ENCODE measurements around the gene EHF. TPM values are rescaled to one million over a fixed set of nuclear protein-coding genes. Genes with fewer than 3 reads are reported as not detected.
A peak's percentile ranks its signal among the peaks of the same experiment; 100 is the strongest.

Gene EHF
- total and polyA plus RNA-seq, 2 of the 13 experiments (the other 11 are each of a cell fraction or from before 2014, with no cell fraction given): 0.04 to 0.46 TPM

DNA sequence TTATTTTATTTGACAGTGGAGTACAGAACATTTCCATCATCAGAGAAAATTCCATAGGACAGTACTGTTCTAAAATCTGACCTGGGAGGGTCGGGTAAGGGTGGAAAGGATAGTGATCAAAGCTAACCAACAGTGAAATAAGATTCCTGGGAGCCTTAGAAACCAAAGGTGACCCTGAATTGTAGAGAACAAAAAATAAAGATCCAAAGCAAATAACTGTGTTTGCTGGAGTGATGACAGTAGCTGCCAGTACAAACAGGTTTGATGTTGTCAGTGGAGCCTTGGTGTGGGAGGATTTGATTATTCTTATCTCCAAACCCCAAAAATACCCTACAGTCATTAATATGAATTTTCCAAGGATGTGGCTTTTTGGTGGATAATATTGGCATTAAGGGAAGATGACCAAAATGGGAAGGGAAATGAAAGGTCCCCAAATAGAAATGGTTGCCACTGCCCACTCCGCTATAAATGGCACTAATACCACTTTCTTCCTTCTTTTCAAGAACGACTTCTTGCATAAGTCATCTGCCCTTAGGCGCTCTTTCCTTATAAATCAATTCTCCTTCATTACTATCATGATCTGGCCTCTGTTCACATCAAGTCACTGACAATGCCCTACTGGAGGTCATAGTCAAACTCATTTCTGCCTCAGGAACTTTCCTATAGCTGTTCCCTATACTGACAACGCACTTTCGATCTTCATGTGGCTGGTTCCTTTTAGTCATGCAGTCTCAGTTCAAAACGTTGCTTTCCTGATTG lies 44.4 kb downstream of the EHF start (continued):
- peak; percentile 64; the same call in 1 of the 2 replicates for TF ChIP-seq FOXO1 (CRISPR knock-in tag; IDR thresholded peaks at IDR 0.05)
- TF ChIP-seq FOXP1 (IDR thresholded peaks at IDR 0.05): no peak
- TF ChIP-seq FOXP1 (CRISPR knock-in tag; IDR thresholded peaks at IDR 0.05): peak; percentile 89
- TF ChIP-seq SALL1 (CRISPR knock-in tag; IDR thresholded peaks at IDR 0.05): peak; percentile 57; the same call in 1 of the 2 replicates
- TF ChIP-seq ZNF775 (CRISPR knock-in tag; IDR thresholded peaks at IDR 0.05; ENCODE audit: borderline replicate concordance): no peak
- TF ChIP-seq ZBTB38 (CRISPR knock-in tag; IDR thresholded peaks at IDR 0.05): no peak
- peak; percentile 76; the same call in 1 of the 2 replicates for TF ChIP-seq TBX3 (IDR thresholded peaks at IDR 0.05; ENCODE audit: borderline replicate concordance)
- no peak for TF ChIP-seq SOX6 (IDR thresholded peaks at IDR 0.05)
- peak; percentile 95 for TF ChIP-seq SOX6 (CRISPR knock-in tag; IDR thresholded peaks at IDR 0.05)
- peak; percentile 94 for TF ChIP-seq GFI1 (CRISPR knock-in tag; IDR thresholded peaks at IDR 0.05; ENCODE audit: borderline replicate concordance)
- peak; percentile 20; the same call in 1 of the 2 replicates for TF ChIP-seq ZNF281 (CRISPR knock-in tag; IDR thresholded peaks at IDR 0.05; ENCODE audit: borderline replicate concordance)
- TF ChIP-seq IKZF1 (IDR thresholded peaks at IDR 0.05): no peak
- peak; percentile 86 for TF ChIP-seq MED1 (CRISPR knock-in tag; IDR thresholded peaks at IDR 0.05)
- peak; percentile 73 for TF ChIP-seq ZEB1 (IDR thresholded peaks at IDR 0.05; ENCODE audit: insufficient replicate concordance, low read depth)
- TF ChIP-seq TCF7L2 (IDR thresholded peaks at IDR 0.05; ENCODE audit: low read depth, low read length): peak; percentile 66; the same call in 1 of the 2 replicates
- peak; percentile 83; the same call in 1 of the 2 replicates for TF ChIP-seq PITX1 (CRISPR knock-in tag; IDR thresholded peaks at IDR 0.05)
- peak; percentile 41; the same call in 1 of the 2 replicates for TF ChIP-seq HOXA3 (CRISPR knock-in tag; IDR thresholded peaks at IDR 0.05)
- TF ChIP-seq ZNF251 (CRISPR knock-in tag; IDR thresholded peaks at IDR 0.05): no peak
- TF ChIP-seq, protein P1, sequence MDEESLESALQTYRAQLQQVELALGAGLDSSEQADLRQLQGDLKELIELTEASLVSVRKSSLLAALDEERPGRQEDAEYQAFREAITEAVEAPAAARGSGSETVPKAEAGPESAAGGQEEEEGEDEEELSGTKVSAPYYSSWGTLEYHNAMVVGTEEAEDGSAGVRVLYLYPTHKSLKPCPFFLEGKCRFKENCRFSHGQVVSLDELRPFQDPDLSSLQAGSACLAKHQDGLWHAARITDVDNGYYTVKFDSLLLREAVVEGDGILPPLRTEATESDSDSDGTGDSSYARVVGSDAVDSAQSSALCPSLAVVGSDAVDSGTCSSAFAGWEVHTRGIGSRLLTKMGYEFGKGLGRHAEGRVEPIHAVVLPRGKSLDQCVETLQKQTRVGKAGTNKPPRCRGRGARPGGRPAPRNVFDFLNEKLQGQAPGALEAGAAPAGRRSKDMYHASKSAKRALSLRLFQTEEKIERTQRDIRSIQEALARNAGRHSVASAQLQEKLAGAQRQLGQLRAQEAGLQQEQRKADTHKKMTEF (CRISPR knock-in tag; IDR thresholded peaks at IDR 0.05): peak; percentile 85
- peak; percentile 36; the same call in 1 of the 2 replicates for TF ChIP-seq POGZ (CRISPR knock-in tag; IDR thresholded peaks at IDR 0.05)
- 0 out of 2 replicates have a peak, but pooled peaks have one; percentile 13 for TF ChIP-seq ZNF644 (CRISPR knock-in tag; IDR thresholded peaks at IDR 0.05; ENCODE audit: low read depth)
- peak; percentile 79 for TF ChIP-seq DPF2 (CRISPR knock-in tag; IDR thresholded peaks at IDR 0.05; ENCODE audit: borderline replicate concordance, low read depth)
- TF ChIP-seq ARID3A (IDR thresholded peaks at IDR 0.05; ENCODE audit: low read depth, low read length): peak; percentile 90
- TF ChIP-seq, protein P2, sequence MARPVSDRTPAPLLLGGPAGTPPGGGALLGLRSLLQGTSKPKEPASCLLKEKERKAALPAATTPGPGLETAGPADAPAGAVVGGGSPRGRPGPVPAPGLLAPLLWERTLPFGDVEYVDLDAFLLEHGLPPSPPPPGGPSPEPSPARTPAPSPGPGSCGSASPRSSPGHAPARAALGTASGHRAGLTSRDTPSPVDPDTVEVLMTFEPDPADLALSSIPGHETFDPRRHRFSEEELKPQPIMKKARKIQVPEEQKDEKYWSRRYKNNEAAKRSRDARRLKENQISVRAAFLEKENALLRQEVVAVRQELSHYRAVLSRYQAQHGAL (CRISPR knock-in tag; IDR thresholded peaks at IDR 0.05; ENCODE audit: not compliant biosample characterization): no peak
- TF ChIP-seq HDAC1 (CRISPR knock-in tag; IDR thresholded peaks at IDR 0.05): peak; percentile 59
- no peak for TF ChIP-seq MTF1 (CRISPR knock-in tag; IDR thresholded peaks at IDR 0.05)

Measured in HepG2 (cell line).